ENCODE results near the gene CCDC88C. TPM values are rescaled to one million over a fixed set of nuclear protein-coding genes. Genes with fewer than 3 reads are reported as not detected.

The CCDC88C gene
- total and polyA plus RNA-seq, 12 donors, result 1.5 to 6.5 (median 3.4) TPM

GRCh38 chr14:91352728-91353692, 64.6 kb downstream of the CCDC88C start:
- intact Hi-C loops (cut with DNase I), result no loop called here

GRCh38 chr14:91352053-91352452, 65.6 kb downstream of the CCDC88C start:
- intact Hi-C loops (cut with DNase I), result no loop called here
- Histone ChIP-seq H3K9me3 (replicated peaks in 1 of 3) (no peaks in the 10 kb centered on the region), H3K4me1 (replicated peaks in 1 of 2) (no peaks in the 10 kb centered on the region), H3K27me3 (no peaks in the 10 kb centered on the region), H3K27ac (no peak overlapping the region), H3K36me3 (replicated peaks in 1 of 2) (no peaks in the 10 kb centered on the region), H3K4me3 (no peak overlapping the region)
- no peak for TF ChIP-seq POLR2A (IDR thresholded peaks at IDR 0.05)
- TF ChIP-seq, protein P1, sequence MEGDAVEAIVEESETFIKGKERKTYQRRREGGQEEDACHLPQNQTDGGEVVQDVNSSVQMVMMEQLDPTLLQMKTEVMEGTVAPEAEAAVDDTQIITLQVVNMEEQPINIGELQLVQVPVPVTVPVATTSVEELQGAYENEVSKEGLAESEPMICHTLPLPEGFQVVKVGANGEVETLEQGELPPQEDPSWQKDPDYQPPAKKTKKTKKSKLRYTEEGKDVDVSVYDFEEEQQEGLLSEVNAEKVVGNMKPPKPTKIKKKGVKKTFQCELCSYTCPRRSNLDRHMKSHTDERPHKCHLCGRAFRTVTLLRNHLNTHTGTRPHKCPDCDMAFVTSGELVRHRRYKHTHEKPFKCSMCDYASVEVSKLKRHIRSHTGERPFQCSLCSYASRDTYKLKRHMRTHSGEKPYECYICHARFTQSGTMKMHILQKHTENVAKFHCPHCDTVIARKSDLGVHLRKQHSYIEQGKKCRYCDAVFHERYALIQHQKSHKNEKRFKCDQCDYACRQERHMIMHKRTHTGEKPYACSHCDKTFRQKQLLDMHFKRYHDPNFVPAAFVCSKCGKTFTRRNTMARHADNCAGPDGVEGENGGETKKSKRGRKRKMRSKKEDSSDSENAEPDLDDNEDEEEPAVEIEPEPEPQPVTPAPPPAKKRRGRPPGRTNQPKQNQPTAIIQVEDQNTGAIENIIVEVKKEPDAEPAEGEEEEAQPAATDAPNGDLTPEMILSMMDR (IDR thresholded peaks at IDR 0.05), result no peak
- no peak for DNase-seq
- WGBS, 4 donors, result 68 to 83% (median 72%) methylated on average over 17 to 19 of the region's 19 CpGs

More at GRCh38 chr14:91352728-91353692, 64.6 kb downstream of the CCDC88C start:
- Histone ChIP-seq H3K4me3 (no peak overlapping the region), H3K36me3 (replicated peaks in 1 of 2) (no peaks in the 10 kb centered on the region), H3K4me1 (replicated peaks in 1 of 2) (no peaks in the 10 kb centered on the region), H3K9me3 (replicated peaks in 1 of 3) (no peaks in the 10 kb centered on the region), H3K27me3 (no peaks in the 10 kb centered on the region), H3K27ac (no peak overlapping the region)
- TF ChIP-seq POLR2A (IDR thresholded peaks at IDR 0.05), result no peak
- TF ChIP-seq, protein P1 (IDR thresholded peaks at IDR 0.05), result no peak
- DNase-seq, result no peak
- WGBS, 4 donors, result 79 to 85% (median 82%) methylated on average over 14 to 17 of the region's 17 CpGs

- no peak overlapping the region for H3K4me3 ChIP-seq
These were observed 66.1 kb downstream of the CCDC88C start for GRCh38 chr14:91351512-91351862.

DNA sequence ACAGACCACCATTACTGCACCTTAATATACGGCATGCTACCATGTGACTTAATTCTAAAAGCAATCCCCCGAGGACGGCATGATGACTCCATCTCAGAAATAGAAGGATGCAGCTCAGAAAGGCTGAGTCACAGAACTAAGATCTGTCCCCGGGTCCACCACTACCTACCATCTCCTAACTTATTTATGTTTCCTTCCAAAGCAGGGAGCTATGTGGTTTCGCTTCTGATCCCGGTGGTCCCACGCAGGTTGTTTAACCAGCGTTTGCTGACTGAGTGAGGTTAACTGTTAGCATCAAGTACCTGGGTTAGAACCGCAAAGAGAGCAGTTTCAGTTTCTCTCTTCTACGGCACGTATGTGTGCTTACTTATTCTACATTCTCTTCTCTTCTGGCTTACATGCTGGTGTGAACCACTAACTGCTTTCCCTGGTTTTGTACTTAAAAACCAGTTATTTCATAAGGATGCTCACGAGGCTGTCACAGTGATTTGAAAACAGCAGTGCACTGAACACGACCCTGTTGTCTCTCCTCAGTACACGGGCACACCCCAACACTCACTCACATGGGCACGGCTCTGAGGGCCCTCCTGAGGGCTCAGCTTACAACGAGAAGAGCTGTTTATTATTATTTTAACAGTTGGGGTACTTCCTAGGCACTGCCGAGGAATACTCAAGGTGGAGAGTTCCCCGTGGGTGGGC, 66.7 kb downstream of the CCDC88C start:
- Histone ChIP-seq H3K4me3 (no peak overlapping the region), H3K27me3 (no peaks in the 10 kb centered on the region), H3K9me3 (replicated peaks in 1 of 3) (no peaks in the 10 kb centered on the region), H3K36me3 (replicated peaks in 1 of 2) (no peaks in the 10 kb centered on the region), H3K4me1 (replicated peaks in 1 of 2) (no peaks in the 10 kb centered on the region), H3K27ac (no peak overlapping the region)
- 75 to 86% (median 78%) methylated on average over 18 of the region's 18 CpGs for WGBS, 4 donors
- intact Hi-C loops (cut with DNase I), result no loop called here
- DNase-seq, result no peak
- TF ChIP-seq, protein P1 (IDR thresholded peaks at IDR 0.05), result no peak
- TF ChIP-seq POLR2A (IDR thresholded peaks at IDR 0.05), result no peak

More at GRCh38 chr14:91351512-91351862, 66.1 kb downstream of the CCDC88C start:
- WGBS, 4 donors, result 76 to 90% (median 86%) methylated on average over 7 to 10 of the region's 10 CpGs
- DNase-seq, result no peak
- Histone ChIP-seq H3K27me3 (no peaks in the 10 kb centered on the region), H3K27ac (no peak overlapping the region), H3K9me3 (replicated peaks in 1 of 3) (no peaks in the 10 kb centered on the region), H3K36me3 (replicated peaks in 1 of 2) (no peaks in the 10 kb centered on the region), H3K4me1 (replicated peaks in 1 of 2) (no peaks in the 10 kb centered on the region)
- intact Hi-C loops (cut with DNase I), result no loop called here
- no peak for TF ChIP-seq POLR2A (IDR thresholded peaks at IDR 0.05)
- TF ChIP-seq, protein P1 (IDR thresholded peaks at IDR 0.05), result no peak
